Osteocyte (in vitro differentiated cells): ENCODE measurements around the gene PDGFB. TPM values are rescaled to one million over a fixed set of nuclear protein-coding genes. Genes with fewer than 3 reads are reported as not detected.

ENCODE experiments used
- DNase-seq: peaks from one replicate; pipeline ENCODE4 v3.0.0; 2021; ENCODE audit warnings: mixed read lengths; ENCODE audit not compliant: unreplicated experiment; ENCODE audit errors: extremely low spot score
- H3K27ac Mint-ChIP-seq: one replicate; pipeline ENCODE4 v1.8.0; 2021; ENCODE audit warnings: mild to moderate bottlenecking, mixed read lengths; ENCODE audit not compliant: unreplicated experiment
- H3K27me3 Mint-ChIP-seq: one replicate; pipeline ENCODE4 v1.8.0; 2021; ENCODE audit warnings: mixed read lengths; ENCODE audit not compliant: unreplicated experiment
- H3K36me3 Mint-ChIP-seq: one replicate; pipeline ENCODE4 v1.8.0; 2021; ENCODE audit warnings: mixed read lengths; ENCODE audit not compliant: unreplicated experiment
- H3K4me1 Mint-ChIP-seq: one replicate; pipeline ENCODE4 v1.8.0; 2021; ENCODE audit warnings: mixed read lengths; ENCODE audit not compliant: unreplicated experiment
- H3K4me3 Mint-ChIP-seq: one replicate; pipeline ENCODE4 v1.8.0; 2021; ENCODE audit warnings: mild to moderate bottlenecking, moderate library complexity, mixed read lengths; ENCODE audit not compliant: unreplicated experiment
- H3K9me3 Mint-ChIP-seq: one replicate; pipeline ENCODE4 v1.8.0; 2021; ENCODE audit warnings: mixed read lengths; ENCODE audit not compliant: unreplicated experiment
- total RNA-seq: library from RNA; stranded (reverse); gene quantifications from 2 replicates; pipeline ENCODE4 v1.2.1, GENCODE V29; 2021
- TF ChIP-seq, protein P1 (sequence below): fragments of 200-600 bp; sonication (generic); IDR thresholded peaks from 2 replicates; pipeline ENCODE4 v1.5.0; 2021; ENCODE audit warnings: antibody characterized with exemption, mild to moderate bottlenecking, moderate library complexity

Gene PDGFB
- total RNA-seq, 1 donor from 2014 or later, result 16.8 TPM

DNA sequence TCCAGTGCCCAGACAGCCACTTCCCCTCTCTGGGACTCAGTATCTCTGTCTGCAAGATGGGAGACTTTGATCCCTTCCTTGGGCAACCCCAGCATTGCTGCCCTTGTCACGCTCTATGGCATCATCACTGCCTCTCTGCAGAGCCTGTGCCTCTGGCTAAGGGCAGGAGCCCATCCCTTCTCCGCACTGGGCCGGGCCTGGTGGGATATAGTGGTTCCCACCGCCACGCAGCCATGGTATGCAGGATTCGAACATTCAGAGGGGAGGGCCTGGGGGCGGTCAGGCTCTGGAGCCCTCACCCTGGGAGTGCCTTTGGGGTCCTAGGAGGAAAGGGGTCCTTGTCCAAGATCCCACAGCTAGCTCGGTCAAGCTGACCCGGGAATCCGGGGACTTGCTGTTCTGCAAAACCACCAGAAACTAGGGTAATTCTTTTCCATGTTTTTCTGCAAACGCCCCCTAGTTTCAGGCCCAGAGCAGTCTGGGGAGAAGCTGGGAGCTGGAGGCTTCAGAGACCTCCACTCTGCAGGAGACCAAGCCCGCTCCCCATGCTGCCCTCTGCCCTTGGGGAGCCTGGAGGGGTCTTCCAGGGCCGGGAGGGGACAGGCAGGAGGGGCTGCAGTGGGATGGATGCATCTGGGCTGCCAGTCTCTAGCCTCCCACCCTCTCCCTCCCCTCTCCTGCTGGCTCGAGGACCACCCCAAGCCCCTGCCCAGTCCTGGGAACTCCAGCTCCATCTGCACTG, 67.9 kb downstream of the PDGFB start:
- peak overlapping the region; percentile 100 for H3K27ac Mint-ChIP-seq
- H3K27me3 Mint-ChIP-seq, result no peaks in the 10 kb centered on the region
- peak; percentile 79 for DNase-seq
- H3K4me1 Mint-ChIP-seq, result peaks cover 55% of the 10 kb centered on the region
- no peak overlapping the region for H3K4me3 Mint-ChIP-seq
- H3K36me3 Mint-ChIP-seq, result no peaks in the 10 kb centered on the region
- no peaks in the 10 kb centered on the region for H3K9me3 Mint-ChIP-seq
- TF ChIP-seq, protein P1, sequence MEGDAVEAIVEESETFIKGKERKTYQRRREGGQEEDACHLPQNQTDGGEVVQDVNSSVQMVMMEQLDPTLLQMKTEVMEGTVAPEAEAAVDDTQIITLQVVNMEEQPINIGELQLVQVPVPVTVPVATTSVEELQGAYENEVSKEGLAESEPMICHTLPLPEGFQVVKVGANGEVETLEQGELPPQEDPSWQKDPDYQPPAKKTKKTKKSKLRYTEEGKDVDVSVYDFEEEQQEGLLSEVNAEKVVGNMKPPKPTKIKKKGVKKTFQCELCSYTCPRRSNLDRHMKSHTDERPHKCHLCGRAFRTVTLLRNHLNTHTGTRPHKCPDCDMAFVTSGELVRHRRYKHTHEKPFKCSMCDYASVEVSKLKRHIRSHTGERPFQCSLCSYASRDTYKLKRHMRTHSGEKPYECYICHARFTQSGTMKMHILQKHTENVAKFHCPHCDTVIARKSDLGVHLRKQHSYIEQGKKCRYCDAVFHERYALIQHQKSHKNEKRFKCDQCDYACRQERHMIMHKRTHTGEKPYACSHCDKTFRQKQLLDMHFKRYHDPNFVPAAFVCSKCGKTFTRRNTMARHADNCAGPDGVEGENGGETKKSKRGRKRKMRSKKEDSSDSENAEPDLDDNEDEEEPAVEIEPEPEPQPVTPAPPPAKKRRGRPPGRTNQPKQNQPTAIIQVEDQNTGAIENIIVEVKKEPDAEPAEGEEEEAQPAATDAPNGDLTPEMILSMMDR, result no peak

DNA sequence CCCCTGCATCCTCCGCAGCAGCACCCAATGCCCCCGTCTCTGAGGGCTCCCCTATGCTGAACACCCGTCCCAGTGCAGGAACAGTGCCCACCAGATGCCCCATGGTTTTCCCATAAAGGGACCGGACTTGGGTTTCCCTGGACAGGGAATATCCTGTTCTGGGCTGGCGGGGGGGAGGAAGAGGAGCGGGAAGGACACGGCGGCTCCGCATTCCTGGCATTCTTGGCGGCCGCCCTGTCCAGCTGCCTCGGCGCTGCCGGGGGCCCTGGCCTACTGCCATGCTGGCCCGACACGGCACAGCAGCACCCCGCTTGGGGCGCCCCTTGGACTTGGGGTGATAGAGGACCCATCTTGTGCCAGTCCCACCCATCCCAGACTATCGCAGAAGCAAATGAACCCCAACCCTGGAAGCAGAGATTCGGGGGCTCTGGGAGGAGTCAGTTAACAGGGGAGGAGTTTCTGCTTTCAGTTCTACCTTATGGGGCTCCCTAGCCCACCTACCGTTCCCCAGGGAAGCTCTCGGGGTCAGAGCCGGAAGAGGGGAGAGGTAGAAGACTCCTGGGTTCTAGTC, 68.6 kb downstream of the PDGFB start:
- Mint-ChIP-seq H3K27me3 (no peaks in the 10 kb centered on the region), H3K4me1 (peaks cover 59% of the 10 kb centered on the region), H3K4me3 (no peak overlapping the region), H3K36me3 (no peaks in the 10 kb centered on the region), H3K9me3 (no peaks in the 10 kb centered on the region), H3K27ac (peak overlapping the region; percentile 100)
- peak; percentile 90 for DNase-seq
- TF ChIP-seq, protein P1, result no peak

DNA sequence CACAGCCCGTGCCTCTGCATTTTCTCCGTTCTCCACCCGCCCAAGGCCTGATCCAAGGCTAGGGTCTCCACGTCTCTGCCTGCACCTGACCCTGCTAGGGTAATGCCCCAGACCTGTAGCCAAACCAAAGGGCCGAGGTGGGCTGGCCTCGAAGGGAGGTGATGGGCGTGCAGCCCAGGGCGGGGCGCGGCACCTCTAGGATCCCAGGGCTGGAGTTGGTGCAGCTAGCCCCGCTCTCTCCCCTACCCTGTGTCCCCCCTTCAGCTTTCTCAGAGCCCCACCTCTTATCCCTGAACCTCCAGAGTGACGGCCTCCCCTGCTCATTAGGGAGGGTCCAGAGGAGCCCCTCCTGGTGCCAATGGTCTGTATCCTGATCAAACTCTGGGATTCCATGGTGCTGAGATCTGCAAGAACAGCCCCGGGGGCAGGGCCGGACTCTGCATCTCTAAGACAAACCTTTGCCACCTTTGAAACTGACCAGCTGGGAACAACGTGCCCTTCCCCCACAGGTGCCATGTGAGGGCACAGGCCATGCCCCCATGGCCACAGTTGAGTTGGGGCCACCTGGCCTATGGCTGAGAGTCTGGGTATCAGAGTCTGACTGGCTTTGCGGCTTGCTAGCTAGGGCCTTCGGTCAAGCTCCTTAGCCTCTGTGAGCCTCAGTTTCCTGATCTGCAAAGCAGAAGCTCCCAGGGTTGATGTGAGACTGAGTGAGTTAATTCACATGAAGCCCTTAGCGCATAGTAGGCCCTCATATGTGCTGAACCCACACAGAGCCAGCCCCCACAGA, 69.2 kb downstream of the PDGFB start:
- Mint-ChIP-seq H3K27me3 (no peaks in the 10 kb centered on the region), H3K4me3 (no peak overlapping the region), H3K4me1 (peaks cover 66% of the 10 kb centered on the region), H3K27ac (peak overlapping the region; percentile 100), H3K9me3 (no peaks in the 10 kb centered on the region), H3K36me3 (no peaks in the 10 kb centered on the region)
- TF ChIP-seq, protein P1, result no peak
- peak; percentile 81 for DNase-seq

DNA sequence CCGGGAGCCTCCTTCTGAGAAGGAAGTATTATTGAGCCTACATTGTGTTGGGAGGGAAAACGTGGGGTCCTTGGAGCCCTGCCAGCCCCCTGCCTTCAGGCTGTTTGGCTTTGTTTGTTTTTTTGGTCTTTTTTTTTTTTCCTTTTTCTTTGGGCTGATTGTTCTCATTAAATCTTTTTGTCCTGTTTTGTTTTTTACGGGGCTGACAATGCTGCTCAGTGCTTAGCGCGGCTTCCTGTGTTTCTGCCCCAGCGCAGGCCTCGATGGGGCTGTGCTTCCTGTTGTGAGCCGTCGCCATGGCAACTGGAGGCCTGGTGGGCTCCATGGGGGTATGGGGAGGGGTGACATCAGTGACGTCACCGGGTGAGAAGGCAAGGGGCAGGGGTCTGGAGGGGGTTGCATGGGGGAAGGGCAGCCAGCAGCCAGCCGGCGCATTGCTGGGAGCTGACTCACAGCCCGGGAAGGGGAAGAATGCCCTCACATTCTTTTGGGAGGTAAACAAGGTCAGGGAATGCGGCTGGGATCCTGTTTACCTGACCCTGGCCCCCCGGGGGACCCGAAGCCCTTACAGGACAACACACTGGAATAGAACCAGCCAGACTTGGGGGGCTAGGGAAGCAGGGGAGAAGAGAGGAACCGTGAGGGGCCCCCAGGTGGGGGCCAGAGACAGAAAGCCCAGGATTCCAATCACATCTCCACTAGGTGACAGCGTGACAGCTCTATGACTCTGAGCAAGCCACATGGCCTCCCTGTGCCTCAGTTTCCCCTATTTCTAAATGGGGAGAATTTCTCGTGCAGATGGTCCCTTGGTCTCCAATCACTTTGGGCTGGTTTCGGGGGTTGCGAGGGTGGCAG, 70.1 kb downstream of the PDGFB start:
- Mint-ChIP-seq H3K9me3 (no peaks in the 10 kb centered on the region), H3K36me3 (no peaks in the 10 kb centered on the region), H3K4me1 (peaks cover 67% of the 10 kb centered on the region), H3K27ac (peak overlapping the region; percentile 100), H3K27me3 (no peaks in the 10 kb centered on the region), H3K4me3 (peak overlapping the region; percentile 55)
- DNase-seq, result peak; percentile 96
- TF ChIP-seq, protein P1, result no peak
